GM18951 (cell line): ENCODE data around the gene AVL9.

Experiments
- POLR2A ChIP-seq: IDR thresholded peaks from 4 replicates; pipeline ENCODE4 v1.6.1; 2011; ENCODE audit warnings: mild to moderate bottlenecking; ENCODE audit not compliant: insufficient read length, insufficient read depth; ENCODE audit errors: extremely low read depth
- in situ Hi-C: fragments of 300-500 bp; cut with MboI; formaldehyde crosslinking; loops from one replicate; pipeline ENCODE4 v1.12.0; 2022; ENCODE audit warnings: low sequenced_read_pairs, mixed read lengths, inconsistent platforms; ENCODE audit not compliant: unreplicated experiment

The AVL9 gene

GRCh38 chr7:32502728-32503127 is 7.4 kb downstream of the AVL9 start:
- in situ Hi-C loops, result no loop called here

GRCh38 chr7:32506266-32507054 is 11.2 kb downstream of the AVL9 start:
- no peak for TF ChIP-seq POLR2A
- in situ Hi-C loops, result no loop called here

More at GRCh38 chr7:32502728-32503127, 7.4 kb downstream of the AVL9 start:
- no peak for TF ChIP-seq POLR2A

- in situ Hi-C loops, result no loop called here
- TF ChIP-seq POLR2A, result no peak
Measured at GRCh38 chr7:32507414-32507813, 12.1 kb downstream of the AVL9 start.

- TF ChIP-seq POLR2A, result no peak
- in situ Hi-C loops, result no loop called here
Measured at GRCh38 chr7:32511791-32512190, 16.5 kb downstream of the AVL9 start.

- in situ Hi-C loops, result no loop called here
- no peak for TF ChIP-seq POLR2A
Measured at GRCh38 chr7:32513210-32513609, 17.9 kb downstream of the AVL9 start.

- in situ Hi-C loops, result no loop called here
- TF ChIP-seq POLR2A, result no peak
Measured at GRCh38 chr7:32515890-32516550, 20.7 kb downstream of the AVL9 start.

DNA sequence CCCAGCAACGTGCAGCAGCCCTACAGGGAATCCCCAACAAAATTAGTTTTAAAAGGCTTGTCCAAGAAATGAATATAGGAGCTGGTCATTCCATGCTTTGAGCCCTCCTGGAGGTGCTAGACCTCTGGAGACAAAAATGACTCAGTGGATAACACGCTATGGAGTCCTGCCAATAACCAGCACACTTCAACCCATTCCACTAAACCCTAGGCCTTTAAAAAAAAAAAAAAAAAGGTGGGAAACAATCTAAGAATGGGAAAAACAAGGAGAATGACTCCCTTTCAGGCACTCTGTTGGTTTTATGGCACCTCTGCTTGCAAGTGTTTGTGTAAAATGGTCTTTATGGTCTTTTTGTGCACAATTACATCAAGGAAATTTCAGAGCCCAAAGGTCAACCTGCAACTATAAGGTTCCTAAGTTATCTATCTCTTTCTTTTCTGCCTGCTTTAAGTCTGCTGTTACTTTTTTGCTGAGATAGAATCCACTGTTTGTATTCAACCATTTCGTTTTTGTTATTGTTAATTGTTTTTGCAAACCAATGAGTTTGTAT is 21.3 kb downstream of the AVL9 start:
- in situ Hi-C loops, result no loop called here
- TF ChIP-seq POLR2A, result no peak

DNA sequence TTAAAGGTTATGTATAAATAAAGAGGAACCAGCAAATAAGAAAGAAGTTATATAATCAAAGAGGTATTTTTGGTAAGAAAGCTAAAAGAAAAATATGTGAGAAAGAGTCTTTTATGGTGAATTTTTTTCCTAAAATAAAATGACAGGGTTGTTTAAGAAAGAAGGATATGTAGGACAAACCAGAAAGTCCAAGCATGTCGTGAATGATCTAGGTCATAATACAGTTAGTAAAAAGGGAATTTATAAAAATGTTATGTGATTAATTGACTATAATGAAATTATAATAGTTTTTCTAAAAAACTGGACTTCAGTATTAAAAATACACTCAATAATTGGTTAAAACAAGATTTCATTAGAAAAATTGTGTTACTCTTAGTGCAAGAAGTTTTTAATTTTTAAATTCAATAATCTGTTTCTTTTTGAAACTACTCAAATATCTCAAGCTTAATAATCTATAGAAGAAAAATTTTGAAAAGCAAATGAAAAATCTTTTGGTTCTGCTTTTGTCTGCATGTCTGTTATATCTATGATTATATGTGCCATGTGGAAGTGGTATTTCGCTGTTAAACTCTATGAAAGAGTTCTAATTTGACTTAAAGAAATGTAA is 23.3 kb downstream of the AVL9 start:
- no peak for TF ChIP-seq POLR2A
- in situ Hi-C loops, result no loop called here

GRCh38 chr7:32519763-32520162 is 24.5 kb downstream of the AVL9 start:
- in situ Hi-C loops, result no loop called here
- no peak for TF ChIP-seq POLR2A

GRCh38 chr7:32522746-32523530 is 27.6 kb downstream of the AVL9 start:
- in situ Hi-C loops, result no loop called here
- no peak for TF ChIP-seq POLR2A

DNA sequence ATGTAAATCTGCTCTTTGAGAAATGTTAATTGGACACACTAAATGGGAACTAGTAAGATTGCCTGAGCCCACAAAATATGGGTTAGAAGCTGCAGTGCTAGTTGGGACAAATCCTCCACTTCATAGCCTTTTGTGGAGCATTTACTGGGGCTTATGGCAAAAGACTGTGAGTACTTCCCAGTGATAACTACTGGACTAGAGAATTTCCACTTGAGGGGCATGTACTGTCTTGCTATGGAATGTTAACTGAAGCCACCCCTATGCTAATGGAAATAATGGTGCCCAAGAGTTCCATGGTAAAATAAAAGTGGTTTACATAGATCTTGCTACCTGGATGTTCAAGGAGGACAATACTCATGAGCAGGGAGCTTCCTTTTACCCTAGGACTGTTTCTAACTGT is 29.3 kb downstream of the AVL9 start:
- in situ Hi-C loops, result no loop called here
- no peak for TF ChIP-seq POLR2A

DNA sequence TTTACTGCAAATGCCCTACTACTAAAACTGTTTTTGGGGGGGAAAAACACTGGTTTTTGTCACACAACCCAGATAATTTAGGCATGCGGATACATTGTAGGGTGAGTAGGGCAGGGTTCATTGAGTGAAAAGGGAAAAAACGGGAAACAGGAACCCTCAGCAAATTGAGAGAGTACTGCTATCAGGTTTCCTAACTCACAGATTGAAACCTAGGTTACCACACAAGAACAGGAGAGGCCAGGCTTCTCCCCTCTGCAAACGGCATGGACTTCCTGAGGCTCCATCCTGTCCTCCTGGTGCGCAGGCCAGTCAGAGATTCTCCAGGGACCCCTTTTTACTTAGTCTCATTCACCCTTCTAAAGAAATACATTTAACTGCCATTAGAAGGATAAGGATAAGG is 30.6 kb downstream of the AVL9 start:
- TF ChIP-seq POLR2A, result no peak
- in situ Hi-C loops, result no loop called here

GRCh38 chr7:32531402-32531801 is 36.1 kb downstream of the AVL9 start:
- in situ Hi-C loops, result no loop called here
- TF ChIP-seq POLR2A, result no peak

DNA sequence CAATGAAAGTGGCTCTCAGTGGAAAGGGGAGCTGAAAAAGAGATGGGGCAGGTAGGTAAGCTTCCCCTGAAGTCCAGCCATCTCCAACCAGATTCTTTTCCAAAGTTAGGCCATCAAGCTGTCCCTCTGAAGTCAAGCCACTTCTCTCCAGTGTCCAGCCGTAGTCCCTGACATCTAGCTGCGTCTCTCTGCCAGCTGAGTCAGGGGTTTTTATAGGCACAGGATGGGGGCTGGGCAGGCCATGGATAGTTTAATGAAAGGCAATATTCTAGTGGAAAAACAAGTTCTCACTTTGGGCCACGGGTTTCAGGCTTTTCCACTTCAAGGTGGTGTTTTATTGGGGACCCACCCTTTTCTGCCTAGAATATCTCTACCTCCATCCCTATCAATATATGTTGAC is 36.8 kb downstream of the AVL9 start:
- no peak for TF ChIP-seq POLR2A
- in situ Hi-C loops, result no loop called here
